ENCODE results near the gene SERPINA6. TPM values are rescaled to one million over a fixed set of nuclear protein-coding genes. Genes with fewer than 3 reads are reported as not detected.

The SERPINA6 gene
- polyA plus RNA-seq, 3 donors = not detected

DNA sequence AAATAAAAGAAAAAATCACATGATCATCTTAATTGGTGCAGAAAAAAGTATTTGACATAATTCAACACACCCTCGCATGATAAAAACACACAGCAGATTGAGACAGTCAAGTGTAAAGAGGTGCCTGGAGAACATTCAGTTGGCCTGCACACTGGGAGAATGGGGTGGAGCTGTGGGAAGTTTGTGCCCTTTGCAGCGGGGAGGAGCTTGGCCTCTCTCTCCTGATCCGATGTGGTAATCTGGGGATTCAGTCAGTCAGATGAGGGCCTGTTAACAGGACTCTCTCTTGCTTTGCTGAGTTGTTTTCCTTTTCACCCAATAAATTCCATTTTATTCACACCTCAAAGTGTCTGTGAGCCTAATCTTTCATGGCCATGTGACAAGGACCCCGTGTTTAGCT lies 5.9 kb downstream of the SERPINA6 start:
- H3K9me3 Mint-ChIP-seq = peaks cover 0 to 10% (median 3%) of the 10 kb centered on the region in 7 donors
- H3K27me3 Mint-ChIP-seq (ENCODE audit: low read depth in 3 of 3) = peaks cover 6 to 14% (median 13%) of the 10 kb centered on the region in 3 donors
- H3K27ac ChIP-seq (ENCODE audit: low read depth in 1 of 2, low read length in 2 of 2) = no peak overlapping the region
- H3K79me2 ChIP-seq (ENCODE audit: insufficient read depth, low read length) = no peaks in the 10 kb centered on the region
- no peak overlapping the region for H3K4me2 ChIP-seq (replicated peaks; ENCODE audit: extremely low read depth, low read length, poor library complexity, severe bottlenecking)
- WGBS (ENCODE audit: insufficient coverage) = no CpG with 5 or more reads among the region's 4 CpGs
- TF ChIP-seq, protein P1, sequence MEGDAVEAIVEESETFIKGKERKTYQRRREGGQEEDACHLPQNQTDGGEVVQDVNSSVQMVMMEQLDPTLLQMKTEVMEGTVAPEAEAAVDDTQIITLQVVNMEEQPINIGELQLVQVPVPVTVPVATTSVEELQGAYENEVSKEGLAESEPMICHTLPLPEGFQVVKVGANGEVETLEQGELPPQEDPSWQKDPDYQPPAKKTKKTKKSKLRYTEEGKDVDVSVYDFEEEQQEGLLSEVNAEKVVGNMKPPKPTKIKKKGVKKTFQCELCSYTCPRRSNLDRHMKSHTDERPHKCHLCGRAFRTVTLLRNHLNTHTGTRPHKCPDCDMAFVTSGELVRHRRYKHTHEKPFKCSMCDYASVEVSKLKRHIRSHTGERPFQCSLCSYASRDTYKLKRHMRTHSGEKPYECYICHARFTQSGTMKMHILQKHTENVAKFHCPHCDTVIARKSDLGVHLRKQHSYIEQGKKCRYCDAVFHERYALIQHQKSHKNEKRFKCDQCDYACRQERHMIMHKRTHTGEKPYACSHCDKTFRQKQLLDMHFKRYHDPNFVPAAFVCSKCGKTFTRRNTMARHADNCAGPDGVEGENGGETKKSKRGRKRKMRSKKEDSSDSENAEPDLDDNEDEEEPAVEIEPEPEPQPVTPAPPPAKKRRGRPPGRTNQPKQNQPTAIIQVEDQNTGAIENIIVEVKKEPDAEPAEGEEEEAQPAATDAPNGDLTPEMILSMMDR (IDR thresholded peaks at IDR 0.05) = no peak
- intact Hi-C loops (cut with micrococcal nuclease) = no loop called here
- no peak overlapping the region for H3K4me3 ChIP-seq (replicated peaks in 1 of 3; ENCODE audit: low read depth in 2 of 3, low read length in 3 of 3)
- no peaks in the 10 kb centered on the region for H3K9me3 ChIP-seq (replicated peaks in 1 of 2; ENCODE audit: control insufficient read depth in 1 of 2, insufficient read depth in 1 of 2, low read length in 2 of 2)
- H3K36me3 ChIP-seq (replicated peaks in 1 of 2; ENCODE audit: control insufficient read depth in 1 of 2, insufficient read depth in 2 of 2, low read length in 2 of 2) = no peaks in the 10 kb centered on the region
- H3K27ac Mint-ChIP-seq = no peak overlapping the region
- no peaks in the 10 kb centered on the region for H4K20me1 ChIP-seq (ENCODE audit: insufficient read depth, low read length)
- no peak overlapping the region for H3K9ac ChIP-seq (ENCODE audit: insufficient read depth, low read length, poor library complexity, severe bottlenecking)
- H3K4me1 ChIP-seq (ENCODE audit: control insufficient read depth in 1 of 2, insufficient read depth in 2 of 2, low read length in 2 of 2) = no peaks in the 10 kb centered on the region
- H3K4me3 Mint-ChIP-seq = no peak overlapping the region
- H3K27me3 ChIP-seq (ENCODE audit: control insufficient read depth in 2 of 2, insufficient read depth in 2 of 2, low read length in 2 of 2) = peaks cover 0 to 3% of the 10 kb centered on the region in 2 donors
- DNase-seq = no peak
- no peaks in the 10 kb centered on the region for H3K36me3 Mint-ChIP-seq
- no peaks in the 10 kb centered on the region for H3K4me1 Mint-ChIP-seq
- no peak overlapping the region for H2AFZ ChIP-seq (ENCODE audit: insufficient read depth, low read depth, low read length, poor library complexity, severe bottlenecking)

DNA sequence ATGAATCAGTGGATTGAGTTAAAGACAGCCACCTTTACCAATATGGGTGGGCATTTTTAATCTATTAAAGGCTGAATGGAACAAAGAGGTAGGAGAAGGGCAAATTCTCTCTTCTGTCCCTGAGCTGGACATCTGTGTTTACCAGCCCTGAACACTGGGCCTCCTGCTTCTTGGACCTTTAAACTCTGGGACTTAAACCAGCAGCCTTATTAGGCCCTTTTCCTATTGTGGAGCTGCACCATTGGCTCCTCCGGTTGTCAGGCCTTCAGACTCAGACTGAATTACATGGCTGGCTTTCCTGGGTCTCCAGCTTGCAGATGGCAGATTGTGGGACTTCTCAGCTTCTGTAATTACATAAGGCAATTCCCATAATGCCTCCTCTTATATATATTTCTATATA lies 6.4 kb downstream of the SERPINA6 start:
- TF ChIP-seq, protein P1 (IDR thresholded peaks at IDR 0.05) = no peak
- Histone ChIP-seq H3K9ac (ENCODE audit: insufficient read depth, low read length, poor library complexity, severe bottlenecking) (no peak overlapping the region), H3K4me1 (ENCODE audit: control insufficient read depth in 1 of 2, insufficient read depth in 2 of 2, low read length in 2 of 2) (no peaks in the 10 kb centered on the region), H2AFZ (ENCODE audit: insufficient read depth, low read depth, low read length, poor library complexity, severe bottlenecking) (no peak overlapping the region), H3K9me3 (replicated peaks in 1 of 2; ENCODE audit: control insufficient read depth in 1 of 2, insufficient read depth in 1 of 2, low read length in 2 of 2) (no peaks in the 10 kb centered on the region), H3K79me2 (ENCODE audit: insufficient read depth, low read length) (no peaks in the 10 kb centered on the region), H3K4me3 (replicated peaks in 1 of 3; ENCODE audit: low read depth in 2 of 3, low read length in 3 of 3) (no peak overlapping the region), H3K27ac (ENCODE audit: low read depth in 1 of 2, low read length in 2 of 2) (no peak overlapping the region), H3K27me3 (ENCODE audit: control insufficient read depth in 2 of 2, insufficient read depth in 2 of 2, low read length in 2 of 2) (peaks cover 0 to 3% of the 10 kb centered on the region in 2 donors), H4K20me1 (ENCODE audit: insufficient read depth, low read length) (no peaks in the 10 kb centered on the region), H3K36me3 (replicated peaks in 1 of 2; ENCODE audit: control insufficient read depth in 1 of 2, insufficient read depth in 2 of 2, low read length in 2 of 2) (no peaks in the 10 kb centered on the region), H3K4me2 (replicated peaks; ENCODE audit: extremely low read depth, low read length, poor library complexity, severe bottlenecking) (no peak overlapping the region)
- WGBS (ENCODE audit: insufficient coverage) = no CpG with 5 or more reads among the region's 1 CpG
- Mint-ChIP-seq H3K4me3 (no peak overlapping the region), H3K9me3 (peaks cover 0 to 10% (median 3%) of the 10 kb centered on the region in 7 donors), H3K27ac (no peak overlapping the region), H3K36me3 (no peaks in the 10 kb centered on the region), H3K4me1 (no peaks in the 10 kb centered on the region), H3K27me3 (ENCODE audit: low read depth in 3 of 3) (peaks cover 6 to 14% (median 10%) of the 10 kb centered on the region in 3 donors)
- DNase-seq = no peak
- intact Hi-C loops (cut with micrococcal nuclease) = no loop called here

All from CD14-positive monocyte (primary cell).